ENCODE measurements around the gene FUZ.

- no peak for TF ChIP-seq EZH2 (IDR thresholded peaks at IDR 0.05)
- no peak for TF ChIP-seq POLR2AphosphoS5 (IDR thresholded peaks at IDR 0.05; ENCODE audit: borderline replicate concordance, low read depth, low read length)
Observed at GRCh38 chr19:49771674-49772139, 41.4 kb downstream of the FUZ start.
